ENCODE data around the gene PINLYP. TPM values are rescaled to one million over a fixed set of nuclear protein-coding genes. Genes with fewer than 3 reads are reported as not detected.

Gene PINLYP
- total and polyA plus RNA-seq, 2 of the 13 experiments (the other 11 are each of a cell fraction or from before 2014, with no cell fraction given): 0.21 to 0.24 TPM

- peak; percentile 37 for TF ChIP-seq ZNF276 (CRISPR knock-in tag; IDR thresholded peaks at IDR 0.05; ENCODE audit: low read depth)
- TF ChIP-seq ZNF10 (CRISPR knock-in tag; IDR thresholded peaks at IDR 0.05; ENCODE audit: borderline replicate concordance, low read depth): no peak
- no peak for TF ChIP-seq FOXO1 (CRISPR knock-in tag; IDR thresholded peaks at IDR 0.05)
- TF ChIP-seq, protein P1, sequence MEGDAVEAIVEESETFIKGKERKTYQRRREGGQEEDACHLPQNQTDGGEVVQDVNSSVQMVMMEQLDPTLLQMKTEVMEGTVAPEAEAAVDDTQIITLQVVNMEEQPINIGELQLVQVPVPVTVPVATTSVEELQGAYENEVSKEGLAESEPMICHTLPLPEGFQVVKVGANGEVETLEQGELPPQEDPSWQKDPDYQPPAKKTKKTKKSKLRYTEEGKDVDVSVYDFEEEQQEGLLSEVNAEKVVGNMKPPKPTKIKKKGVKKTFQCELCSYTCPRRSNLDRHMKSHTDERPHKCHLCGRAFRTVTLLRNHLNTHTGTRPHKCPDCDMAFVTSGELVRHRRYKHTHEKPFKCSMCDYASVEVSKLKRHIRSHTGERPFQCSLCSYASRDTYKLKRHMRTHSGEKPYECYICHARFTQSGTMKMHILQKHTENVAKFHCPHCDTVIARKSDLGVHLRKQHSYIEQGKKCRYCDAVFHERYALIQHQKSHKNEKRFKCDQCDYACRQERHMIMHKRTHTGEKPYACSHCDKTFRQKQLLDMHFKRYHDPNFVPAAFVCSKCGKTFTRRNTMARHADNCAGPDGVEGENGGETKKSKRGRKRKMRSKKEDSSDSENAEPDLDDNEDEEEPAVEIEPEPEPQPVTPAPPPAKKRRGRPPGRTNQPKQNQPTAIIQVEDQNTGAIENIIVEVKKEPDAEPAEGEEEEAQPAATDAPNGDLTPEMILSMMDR (CRISPR knock-in tag; IDR thresholded peaks at IDR 0.05): 0 out of 2 replicates have a peak, but pooled peaks have one; percentile 9
- TF ChIP-seq, protein P2, sequence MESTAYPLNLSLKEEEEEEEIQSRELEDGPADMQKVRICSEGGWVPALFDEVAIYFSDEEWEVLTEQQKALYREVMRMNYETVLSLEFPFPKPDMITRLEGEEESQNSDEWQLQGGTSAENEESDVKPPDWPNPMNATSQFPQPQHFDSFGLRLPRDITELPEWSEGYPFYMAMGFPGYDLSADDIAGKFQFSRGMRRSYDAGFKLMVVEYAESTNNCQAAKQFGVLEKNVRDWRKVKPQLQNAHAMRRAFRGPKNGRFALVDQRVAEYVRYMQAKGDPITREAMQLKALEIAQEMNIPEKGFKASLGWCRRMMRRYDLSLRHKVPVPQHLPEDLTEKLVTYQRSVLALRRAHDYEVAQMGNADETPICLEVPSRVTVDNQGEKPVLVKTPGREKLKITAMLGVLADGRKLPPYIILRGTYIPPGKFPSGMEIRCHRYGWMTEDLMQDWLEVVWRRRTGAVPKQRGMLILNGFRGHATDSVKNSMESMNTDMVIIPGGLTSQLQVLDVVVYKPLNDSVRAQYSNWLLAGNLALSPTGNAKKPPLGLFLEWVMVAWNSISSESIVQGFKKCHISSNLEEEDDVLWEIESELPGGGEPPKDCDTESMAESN (CRISPR knock-in tag; conservative IDR thresholded peaks at IDR 0.05): no peak
- TF ChIP-seq ZHX2 (IDR thresholded peaks at IDR 0.05; ENCODE audit: low read depth): no peak
- TF ChIP-seq ZHX2 (CRISPR knock-in tag; IDR thresholded peaks at IDR 0.05; ENCODE audit: borderline replicate concordance): 0 out of 2 replicates have a peak, but pooled peaks have one; percentile 48
- TF ChIP-seq ZNF615 (CRISPR knock-in tag; IDR thresholded peaks at IDR 0.05; ENCODE audit: borderline replicate concordance): no peak
- TF ChIP-seq HDAC2 (CRISPR knock-in tag; IDR thresholded peaks at IDR 0.05): no peak
- TF ChIP-seq ZNF616 (CRISPR knock-in tag; IDR thresholded peaks at IDR 0.05; ENCODE audit: low read depth): no peak
- no peak for TF ChIP-seq ZNF350 (CRISPR knock-in tag; IDR thresholded peaks at IDR 0.05; ENCODE audit: borderline replicate concordance, low read depth)
- TF ChIP-seq, protein P3, sequence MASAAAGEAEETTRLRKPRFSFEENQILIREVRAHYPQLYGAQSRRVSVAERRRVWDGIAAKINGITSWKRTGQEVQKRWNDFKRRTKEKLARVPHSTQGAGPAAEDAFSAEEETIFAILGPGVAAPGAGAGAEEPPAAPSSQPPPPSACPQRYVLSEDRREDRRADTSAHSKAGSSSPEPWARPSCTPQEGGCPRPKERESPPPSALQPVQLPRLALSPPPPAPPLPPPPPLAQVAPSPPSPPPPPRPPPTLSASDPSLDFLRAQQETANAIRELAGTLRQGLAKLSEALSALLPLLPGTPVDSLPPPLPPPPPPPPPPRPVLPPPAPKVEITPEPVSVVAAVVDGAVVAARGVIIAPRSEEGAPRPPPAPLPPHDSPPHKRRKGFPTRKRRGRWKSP (CRISPR knock-in tag; IDR thresholded peaks at IDR 0.05): 0 out of 2 replicates have a peak, but pooled peaks have one; percentile 23
- TF ChIP-seq SMAD9 (CRISPR knock-in tag; IDR thresholded peaks at IDR 0.05): no peak
- no peak for TF ChIP-seq KAT8 (CRISPR knock-in tag; IDR thresholded peaks at IDR 0.05)
Observed at GRCh38 chr19:43525836-43526771, 49.5 kb upstream of the PINLYP start (continued).

Measured in HepG2 (cell line).